ENCODE data around the gene ZBTB24. TPM values are rescaled to one million over a fixed set of nuclear protein-coding genes. Genes with fewer than 3 reads are reported as not detected.

ZBTB24 gene
- total and polyA plus RNA-seq, 2 experiments from 2014 or later, result 3.3 to 7.6 TPM

- Histone ChIP-seq H3K36me3 (ENCODE audit: low read depth) (peaks cover 9% of the 10 kb centered on the region; the same call in 1 of the 2 replicates), H3K27ac (no peak overlapping the region), H3K9me2 (ENCODE audit: insufficient read depth) (no peaks in the 10 kb centered on the region), H3K4me2 (ENCODE audit: unreplicated experiment) (no peak overlapping the region), H4K20me1 (ENCODE audit: insufficient read depth) (no peaks in the 10 kb centered on the region), H3F3A (ENCODE audit: insufficient read depth) (0 out of 2 replicates have a peak, but pooled peaks cover 4% of the 10 kb centered on the region), H3K4me3 (no peak overlapping the region), H3K9me3 (ENCODE audit: low read depth) (no peaks in the 10 kb centered on the region), H2AFZ (no peak overlapping the region), H3K27me3 (replicated peaks; ENCODE audit: insufficient read depth) (no peaks in the 10 kb centered on the region), H3K4me1 (ENCODE audit: insufficient read depth) (no peaks in the 10 kb centered on the region), H3K79me2 (ENCODE audit: insufficient read depth) (peaks cover 4% of the 10 kb centered on the region; the same call in 1 of the 2 replicates), H3K9ac (no peak overlapping the region)
- in situ Hi-C loops (cut with MboI), result no loop called here
- WGBS, 2 experiments (ENCODE audit: low coverage in 1 of 2, low lambda C conversion rate in 2 of 2, missing lambda C conversion rate in 2 of 2), result 57 to 64% methylated on average over 6 to 7 of the region's 7 CpGs
- no peak for DNase-seq
- no peak for TF ChIP-seq EZH2phosphoT487 (IDR thresholded peaks at IDR 0.05; ENCODE audit: insufficient read depth, low read depth)
- no peak for TF ChIP-seq EZH2 (IDR thresholded peaks at IDR 0.05; ENCODE audit: insufficient read depth, poor library complexity, severe bottlenecking)
These were observed 34.4 kb downstream of the ZBTB24 start for GRCh38 chr6:109448615-109449014.

GRCh38 chr6:109447878-109448555, 35.0 kb downstream of the ZBTB24 start:
- no peak overlapping the region for H3K4me3 ChIP-seq
- no peak overlapping the region for H3K4me2 ChIP-seq (ENCODE audit: unreplicated experiment)
- no peaks in the 10 kb centered on the region for H3K9me2 ChIP-seq (ENCODE audit: insufficient read depth)
- H3K79me2 ChIP-seq (ENCODE audit: insufficient read depth), result no peaks in the 10 kb centered on the region
- H3K9ac ChIP-seq, result no peak overlapping the region
- H3K27ac ChIP-seq, result no peak overlapping the region
- in situ Hi-C loops (cut with MboI), result no loop called here
- no peaks in the 10 kb centered on the region for H3K4me1 ChIP-seq (ENCODE audit: insufficient read depth)
- DNase-seq, result no peak
- H2AFZ ChIP-seq, result no peak overlapping the region
- no peaks in the 10 kb centered on the region for H3K27me3 ChIP-seq (replicated peaks; ENCODE audit: insufficient read depth)
- no peak for TF ChIP-seq EZH2 (IDR thresholded peaks at IDR 0.05; ENCODE audit: insufficient read depth, poor library complexity, severe bottlenecking)
- TF ChIP-seq EZH2phosphoT487 (IDR thresholded peaks at IDR 0.05; ENCODE audit: insufficient read depth, low read depth), result no peak
- H3K36me3 ChIP-seq (ENCODE audit: low read depth), result peaks cover 9% of the 10 kb centered on the region; the same call in 1 of the 2 replicates
- H3F3A ChIP-seq (ENCODE audit: insufficient read depth), result 0 out of 2 replicates have a peak, but pooled peaks cover 4% of the 10 kb centered on the region
- 89 to 93% methylated on average over 8 of the region's 8 CpGs for WGBS, 2 experiments (ENCODE audit: low coverage in 1 of 2, low lambda C conversion rate in 2 of 2, missing lambda C conversion rate in 2 of 2)
- H4K20me1 ChIP-seq (ENCODE audit: insufficient read depth), result no peaks in the 10 kb centered on the region
- H3K9me3 ChIP-seq (ENCODE audit: low read depth), result no peaks in the 10 kb centered on the region

- Histone ChIP-seq H3K27ac (no peak overlapping the region), H3K4me1 (ENCODE audit: insufficient read depth) (no peaks in the 10 kb centered on the region), H3K9ac (no peak overlapping the region), H3F3A (ENCODE audit: insufficient read depth) (0 out of 2 replicates have a peak, but pooled peaks cover 4% of the 10 kb centered on the region), H2AFZ (no peak overlapping the region), H3K9me3 (ENCODE audit: low read depth) (no peaks in the 10 kb centered on the region), H3K36me3 (ENCODE audit: low read depth) (peaks cover 7% of the 10 kb centered on the region; the same call in 1 of the 2 replicates), H3K9me2 (ENCODE audit: insufficient read depth) (no peaks in the 10 kb centered on the region), H3K4me2 (ENCODE audit: unreplicated experiment) (no peak overlapping the region), H4K20me1 (ENCODE audit: insufficient read depth) (no peaks in the 10 kb centered on the region), H3K27me3 (replicated peaks; ENCODE audit: insufficient read depth) (no peaks in the 10 kb centered on the region), H3K79me2 (ENCODE audit: insufficient read depth) (no peaks in the 10 kb centered on the region), H3K4me3 (no peak overlapping the region)
- 97 to 98% methylated on average over 10 of the region's 10 CpGs for WGBS, 2 experiments (ENCODE audit: low coverage in 1 of 2, low lambda C conversion rate in 2 of 2, missing lambda C conversion rate in 2 of 2)
- DNase-seq, result no peak
- in situ Hi-C loops (cut with MboI), result no loop called here
- TF ChIP-seq EZH2phosphoT487 (IDR thresholded peaks at IDR 0.05; ENCODE audit: insufficient read depth, low read depth), result no peak
- TF ChIP-seq EZH2 (IDR thresholded peaks at IDR 0.05; ENCODE audit: insufficient read depth, poor library complexity, severe bottlenecking), result no peak
These were observed 35.9 kb downstream of the ZBTB24 start for GRCh38 chr6:109447087-109447486.

GRCh38 chr6:109446541-109446940, 36.5 kb downstream of the ZBTB24 start:
- TF ChIP-seq EZH2 (IDR thresholded peaks at IDR 0.05; ENCODE audit: insufficient read depth, poor library complexity, severe bottlenecking) (no peak), EZH2phosphoT487 (IDR thresholded peaks at IDR 0.05; ENCODE audit: insufficient read depth, low read depth) (no peak)
- DNase-seq, result no peak
- H3K36me3 ChIP-seq (ENCODE audit: low read depth), result peaks cover 2% of the 10 kb centered on the region; the same call in 1 of the 2 replicates
- H2AFZ ChIP-seq, result no peak overlapping the region
- H3K4me3 ChIP-seq, result no peak overlapping the region
- H3K9ac ChIP-seq, result no peak overlapping the region
- 82 to 84% methylated on average over 8 of the region's 8 CpGs for WGBS, 2 experiments (ENCODE audit: low coverage in 1 of 2, low lambda C conversion rate in 2 of 2, missing lambda C conversion rate in 2 of 2)
- peaks cover 3% of the 10 kb centered on the region; the same call in 1 of the 2 replicates for H3K4me1 ChIP-seq (ENCODE audit: insufficient read depth)
- no peaks in the 10 kb centered on the region for H3K27me3 ChIP-seq (replicated peaks; ENCODE audit: insufficient read depth)
- no peak overlapping the region for H3K4me2 ChIP-seq (ENCODE audit: unreplicated experiment)
- no peaks in the 10 kb centered on the region for H4K20me1 ChIP-seq (ENCODE audit: insufficient read depth)
- H3K79me2 ChIP-seq (ENCODE audit: insufficient read depth), result no peaks in the 10 kb centered on the region
- in situ Hi-C loops (cut with MboI), result no loop called here
- no peaks in the 10 kb centered on the region for H3K9me3 ChIP-seq (ENCODE audit: low read depth)
- no peaks in the 10 kb centered on the region for H3K9me2 ChIP-seq (ENCODE audit: insufficient read depth)
- 0 out of 2 replicates have a peak, but pooled peaks cover 4% of the 10 kb centered on the region for H3F3A ChIP-seq (ENCODE audit: insufficient read depth)
- no peak overlapping the region for H3K27ac ChIP-seq
